T-helper 1 cell treated with Interleukin-12 subunit alpha and Interleukin-12 subunit beta and Interleukin-4 antibody, amounts not matched to agents 30 ng/mL and 1 ng/mL, for 36 hours (primary cell): ENCODE measurements around the gene TNP1. TPM values are rescaled to one million over a fixed set of nuclear protein-coding genes. Genes with fewer than 3 reads are reported as not detected.

ENCODE experiments used
- intact Hi-C: fragments of 100-400 bp; cut with micrococcal nuclease; formaldehyde crosslinking; loops from one replicate; pipeline ENCODE4 v1.15.1; 2024
- total RNA-seq: library from RNA; stranded (reverse); gene quantifications from 2 replicates; pipeline ENCODE4 v1.2.3, GENCODE V29; 2022

Gene TNP1
- total RNA-seq, 1 donor from 2014 or later, result not detected

- intact Hi-C loops, result no loop called here
These were observed 17.2 kb upstream of the TNP1 start for GRCh38 chr2:216877085-216877484.

GRCh38 chr2:216875862-216876261 lies 16.0 kb upstream of the TNP1 start:
- intact Hi-C loops, result no loop called here

- intact Hi-C loops, result no loop called here
These were observed 13.7 kb upstream of the TNP1 start for GRCh38 chr2:216873573-216873972.

GRCh38 chr2:216872624-216873023 lies 12.8 kb upstream of the TNP1 start:
- intact Hi-C loops, result no loop called here

GRCh38 chr2:216872040-216872439 lies 12.2 kb upstream of the TNP1 start:
- intact Hi-C loops, result no loop called here

GRCh38 chr2:216871333-216871934 lies 11.6 kb upstream of the TNP1 start:
- intact Hi-C loops, result no loop called here

GRCh38 chr2:216870508-216871332 lies 10.9 kb upstream of the TNP1 start:
- intact Hi-C loops, result no loop called here

- intact Hi-C loops, result loop anchor here (1.0 to 5.0 kb wide), 4 partner anchors 9 to 226 kb away; no protein-coding TSS in a partner anchor
These were observed 6.7 kb upstream of the TNP1 start for GRCh38 chr2:216866515-216867095.

GRCh38 chr2:216865658-216866057 lies 5.8 kb upstream of the TNP1 start:
- intact Hi-C loops, result loop anchor here (1.0 to 5.0 kb wide), 4 partner anchors 8 to 227 kb away; no protein-coding TSS in a partner anchor

- intact Hi-C loops, result no loop called here
These were observed 4.1 kb upstream of the TNP1 start for GRCh38 chr2:216863946-216864345.

GRCh38 chr2:216862628-216863398 lies 2.9 kb upstream of the TNP1 start:
- intact Hi-C loops, result no loop called here

GRCh38 chr2:216860426-216861137 lies 718 bp upstream of the TNP1 start:
- intact Hi-C loops, result no loop called here

- intact Hi-C loops, result no loop called here
These were observed 1.6 kb downstream of the TNP1 start for GRCh38 chr2:216858312-216858711.

- intact Hi-C loops, result loop anchor here (1.0 to 2.0 kb wide), 4 partner anchors 9 to 366 kb away; no protein-coding TSS in a partner anchor
These were observed 2.7 kb downstream of the TNP1 start for GRCh38 chr2:216857131-216857550.

- intact Hi-C loops, result loop anchor here (1.0 to 2.0 kb wide), 4 partner anchors 10 to 366 kb away; no protein-coding TSS in a partner anchor
These were observed 3.3 kb downstream of the TNP1 start for GRCh38 chr2:216856406-216857065.

GRCh38 chr2:216855605-216856004 lies 4.3 kb downstream of the TNP1 start:
- intact Hi-C loops, result loop anchor here (2.0 kb wide), 2 partner anchors 163 to 367 kb away; no protein-coding TSS in a partner anchor

GRCh38 chr2:216855079-216855478 lies 4.8 kb downstream of the TNP1 start:
- intact Hi-C loops, result no loop called here

- intact Hi-C loops, result loop anchor here (2.0 kb wide), 1 partner anchor 15 kb away; no protein-coding TSS in a partner anchor
These were observed 8.3 kb downstream of the TNP1 start for GRCh38 chr2:216851486-216852090.

- intact Hi-C loops, result loop anchor here (2.0 kb wide), 1 partner anchor 16 kb away; no protein-coding TSS in a partner anchor
These were observed 9.1 kb downstream of the TNP1 start for GRCh38 chr2:216850665-216851322.
